ENCODE results near the gene TCERG1L.

GRCh38 chr10:131107970-131108369 is 203.6 kb downstream of the TCERG1L start:
- TF ChIP-seq POLR2AphosphoS5 (IDR thresholded peaks at IDR 0.05; ENCODE audit: low read depth, low read length) (no peak), SIN3A (IDR thresholded peaks at IDR 0.05; ENCODE audit: borderline replicate concordance, insufficient read depth, low read length) (no peak), TAF1 (IDR thresholded peaks at IDR 0.05; ENCODE audit: borderline replicate concordance, insufficient read depth, low read length) (no peak), REST (IDR thresholded peaks at IDR 0.05; ENCODE audit: insufficient read depth in 1 of 2, low read depth in 2 of 2, low read length in 2 of 2) (no peak)
